ELR (cell line): ENCODE measurements around the gene CACNB2.
"Not testable (repeated sequence)": the region's sequence is repeated elsewhere in the genome, so short reads cannot be mapped to it uniquely, and the experiment has no call there.

Experiments used
- DNase-seq: peaks from one replicate; pipeline ENCODE4 v3.0.0-alpha.2; 2015; ENCODE audit warnings: low read depth

The CACNB2 gene

DNA sequence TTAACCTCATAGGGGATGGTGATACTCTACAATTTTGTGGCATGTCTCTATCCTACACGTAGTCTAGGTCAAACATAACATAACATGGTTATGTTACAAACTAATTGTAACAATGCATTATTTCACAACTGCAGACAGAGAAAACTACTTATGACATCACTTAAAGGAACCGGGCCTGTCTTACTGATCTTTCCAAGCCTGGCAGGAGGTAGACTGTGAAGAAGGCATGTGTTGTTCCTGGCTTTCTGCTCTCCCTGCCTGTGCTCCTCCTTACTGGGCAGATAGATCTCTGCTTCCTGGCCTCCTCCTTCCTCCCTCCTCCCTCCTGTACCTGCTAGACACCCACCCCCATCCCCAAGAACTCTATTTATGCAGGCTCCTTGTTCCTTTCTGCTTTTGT is 5.4 kb downstream of the CACNB2 start:
- no peak for DNase-seq

DNA sequence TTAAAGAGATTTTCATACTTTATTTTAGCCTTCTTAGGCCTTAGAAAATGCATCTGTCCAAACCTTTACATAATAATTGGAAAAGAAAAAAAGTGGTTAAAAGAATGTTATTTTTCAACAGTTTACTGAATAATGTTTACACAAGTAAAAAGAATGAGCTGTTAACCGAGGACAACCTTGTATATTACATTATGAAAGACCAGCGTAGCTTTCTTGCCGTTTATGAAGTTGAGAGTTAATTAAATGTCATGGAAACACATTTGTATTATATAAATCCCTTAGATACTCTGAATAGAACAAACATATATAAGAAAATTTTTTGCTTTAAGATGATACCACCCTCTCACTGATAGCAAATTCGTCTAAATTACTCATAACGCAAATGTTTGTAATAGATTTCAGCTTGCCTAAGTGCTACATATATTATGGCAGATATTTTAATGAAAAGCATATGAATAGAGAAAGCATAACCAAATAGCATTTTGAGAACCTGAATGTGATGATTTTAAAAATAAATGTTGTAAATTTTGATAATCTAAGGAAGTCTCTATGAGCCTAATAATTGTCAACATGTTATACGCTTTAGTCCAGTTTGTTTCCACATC is 9.1 kb downstream of the CACNB2 start:
- DNase-seq, result no peak

DNA sequence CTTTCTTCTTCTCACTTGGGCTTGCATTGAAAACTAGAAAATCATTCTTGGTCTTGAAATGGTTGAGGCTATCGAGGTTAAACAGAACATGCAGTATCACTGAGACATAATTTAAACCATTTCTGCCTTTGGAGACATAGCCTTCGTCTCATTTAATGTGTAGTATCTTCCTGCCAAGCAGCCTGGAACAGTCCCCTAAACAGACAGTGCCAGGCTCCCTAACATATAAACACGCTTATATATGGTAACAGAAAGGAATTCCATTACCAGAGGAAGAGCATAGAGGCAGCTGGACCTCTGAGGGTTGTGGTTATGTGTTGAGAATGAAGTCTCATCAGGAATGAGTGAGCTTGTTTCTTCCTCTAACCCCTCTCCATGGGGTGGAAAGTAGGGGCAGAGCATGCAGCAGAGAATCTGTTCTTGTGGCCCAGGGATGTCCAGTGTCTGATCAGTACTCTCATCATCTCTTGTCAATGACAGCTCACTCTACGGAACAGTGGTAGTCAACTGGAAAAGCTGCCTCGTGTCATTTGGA is 11.2 kb downstream of the CACNB2 start:
- no peak for DNase-seq

DNA sequence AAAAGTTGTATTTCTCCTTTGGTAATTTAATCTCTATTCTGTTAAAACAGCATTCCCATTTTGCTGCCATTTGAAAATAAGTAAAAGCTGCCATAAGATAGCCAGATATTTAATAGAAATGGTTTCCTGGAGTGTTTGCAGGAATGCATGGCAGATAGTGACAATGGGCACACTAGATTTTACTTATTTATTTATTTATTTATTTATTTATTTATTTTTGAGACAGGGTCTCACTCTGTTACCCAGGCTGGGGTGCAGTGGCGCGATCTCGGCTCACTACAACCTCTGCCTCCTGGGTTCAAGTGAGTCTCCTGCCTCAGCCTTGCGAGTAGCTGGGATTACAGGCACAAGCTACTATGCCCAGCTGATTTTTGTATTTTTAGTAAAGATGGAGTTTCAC is 13.2 kb downstream of the CACNB2 start:
- not testable (repeated sequence) for DNase-seq

DNA sequence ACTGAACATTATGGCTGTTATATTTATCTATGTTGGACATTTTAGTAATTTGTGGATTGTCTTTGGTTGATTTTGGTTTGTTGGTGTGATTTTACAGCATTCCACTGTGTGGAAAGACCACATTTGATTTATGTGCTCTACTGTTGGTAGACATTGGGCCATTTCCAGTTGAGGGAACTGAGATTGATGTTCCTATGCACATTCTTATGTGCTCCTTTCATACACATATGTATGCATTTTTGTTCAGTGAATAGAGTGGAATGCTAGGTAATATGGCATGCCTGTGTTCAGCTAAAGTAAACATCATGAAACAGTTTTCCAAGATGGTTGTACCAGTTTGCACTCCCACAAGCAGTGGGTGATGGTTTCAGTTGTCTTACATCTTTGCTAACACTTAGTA is 15.1 kb downstream of the CACNB2 start:
- no peak for DNase-seq

DNA sequence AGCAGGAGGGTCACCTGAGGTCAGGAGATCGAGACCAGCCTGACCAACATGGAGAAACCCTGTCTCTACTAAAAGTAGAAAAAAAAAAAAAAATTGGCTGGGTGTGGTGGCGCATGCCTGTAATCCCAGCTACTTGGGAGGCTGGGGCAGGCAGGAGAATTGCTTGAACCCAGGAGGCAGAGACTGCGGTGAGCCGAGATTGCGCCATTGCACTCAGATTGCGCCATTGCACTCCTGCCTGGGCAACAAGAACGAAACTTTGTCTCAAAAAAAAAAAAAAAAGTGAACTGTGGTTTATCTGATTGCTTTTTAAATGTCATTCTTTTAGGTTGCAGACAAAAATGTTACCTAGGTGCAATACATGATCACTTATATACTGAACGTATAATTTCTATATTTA is 16.6 kb downstream of the CACNB2 start:
- not testable (repeated sequence) for DNase-seq

DNA sequence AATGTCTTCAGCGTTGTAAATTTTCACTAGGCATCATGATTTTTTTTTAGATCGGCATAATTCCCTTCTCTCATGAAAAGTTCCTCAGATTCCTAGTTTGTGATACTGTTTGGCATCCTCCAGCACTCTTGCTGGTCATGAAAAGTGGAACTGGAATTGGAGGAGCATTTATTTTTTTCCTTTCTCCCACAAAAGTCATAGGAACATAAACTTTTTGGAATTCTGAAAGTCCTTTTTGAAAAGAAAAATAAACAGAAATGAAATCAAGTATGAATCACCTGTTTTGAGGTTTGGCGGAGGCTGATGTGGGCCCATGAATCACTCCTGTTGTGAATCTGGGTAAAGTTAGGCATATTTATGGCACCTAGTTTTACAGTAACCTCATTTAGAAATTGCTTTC is 17.7 kb downstream of the CACNB2 start:
- DNase-seq, result peak; percentile 76

DNA sequence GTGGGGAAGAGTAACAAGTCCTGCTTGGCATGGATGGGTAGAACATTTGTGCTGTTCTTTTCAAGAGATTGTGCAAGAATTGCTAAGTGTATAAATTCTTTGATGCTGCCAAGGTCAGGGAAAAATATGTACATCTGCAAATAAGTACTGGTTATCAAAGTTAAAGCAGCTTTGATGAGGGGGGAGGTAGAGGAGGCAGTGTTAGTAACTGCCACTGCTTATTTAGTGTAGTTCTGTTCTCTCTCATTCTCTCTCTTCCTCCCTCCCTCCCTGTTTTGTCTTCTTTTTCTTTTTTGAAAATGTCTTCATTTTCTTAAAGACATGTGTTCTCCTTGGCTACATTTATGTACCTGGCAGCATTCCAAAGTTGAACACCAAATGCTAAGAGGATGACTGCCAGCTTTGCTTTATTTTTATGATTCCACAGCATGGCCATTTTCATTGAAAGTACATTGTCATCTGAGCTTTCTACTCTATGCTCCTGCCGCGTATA is 18.6 kb downstream of the CACNB2 start:
- DNase-seq, result no peak

DNA sequence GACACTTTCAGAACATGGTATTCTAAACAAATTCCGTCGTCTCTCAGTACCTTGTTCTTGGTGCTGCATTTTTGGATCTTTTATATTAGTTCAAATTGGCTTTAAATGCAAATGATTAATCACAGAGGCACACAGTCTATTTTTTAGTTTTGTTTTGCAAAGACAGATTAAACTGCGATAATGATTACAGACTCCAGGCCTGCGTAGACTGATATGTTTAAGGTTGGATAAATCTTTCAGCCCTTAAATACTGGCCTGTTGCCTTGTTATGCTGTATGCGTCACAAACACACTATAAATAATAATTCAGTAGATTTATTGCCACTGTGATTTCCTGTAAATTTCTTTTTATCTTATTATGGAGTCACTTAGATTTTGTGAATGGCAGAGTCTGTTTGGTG is 19.3 kb downstream of the CACNB2 start:
- no peak for DNase-seq

DNA sequence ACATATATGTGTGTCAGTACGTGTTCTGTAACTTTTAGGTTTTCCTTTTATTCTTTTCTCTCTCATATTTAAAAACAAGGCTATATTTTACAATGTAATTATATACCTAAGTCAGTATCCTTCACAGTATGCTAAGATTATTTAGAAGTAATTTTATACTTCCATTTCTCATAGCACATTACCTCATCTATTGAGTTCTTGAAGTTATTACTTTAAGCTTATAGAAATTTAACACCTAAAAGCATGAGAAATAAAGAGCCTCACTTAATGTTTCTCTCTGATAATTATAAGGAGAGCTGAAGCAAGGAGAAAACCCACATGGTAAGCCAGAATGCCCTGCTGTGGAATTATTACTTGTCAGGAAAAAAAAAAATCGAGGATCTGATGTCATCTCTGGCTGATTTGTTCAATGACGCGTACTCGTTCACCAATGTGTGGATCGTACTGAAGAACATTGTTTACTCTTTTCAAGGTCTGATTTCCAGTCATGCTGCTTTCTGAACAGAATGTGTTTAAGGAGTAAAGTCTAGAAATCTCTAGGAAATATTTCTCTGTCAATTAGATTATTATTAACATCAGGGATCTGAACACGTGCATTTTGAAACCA is 21.9 kb downstream of the CACNB2 start:
- DNase-seq, result no peak

DNA sequence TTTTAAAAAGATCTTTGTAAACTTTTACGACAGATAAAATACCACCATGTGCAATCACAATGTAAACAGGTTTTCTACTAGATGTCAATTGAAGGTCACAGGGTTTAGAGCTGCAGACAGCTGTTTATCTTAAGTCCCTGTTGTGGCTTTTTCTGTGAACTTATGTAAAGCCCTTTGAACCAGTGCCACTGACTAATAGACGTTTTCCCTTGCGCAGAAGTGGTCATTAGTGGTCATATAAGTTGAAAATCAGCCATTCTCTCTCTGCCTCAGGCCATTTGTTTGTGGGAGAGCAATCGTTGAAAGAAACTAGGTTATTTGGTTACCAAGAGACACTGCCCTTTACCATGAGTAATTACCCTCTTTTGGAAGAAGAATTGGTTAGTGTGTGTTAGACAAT is 23.9 kb downstream of the CACNB2 start:
- DNase-seq, result peak; percentile 39

DNA sequence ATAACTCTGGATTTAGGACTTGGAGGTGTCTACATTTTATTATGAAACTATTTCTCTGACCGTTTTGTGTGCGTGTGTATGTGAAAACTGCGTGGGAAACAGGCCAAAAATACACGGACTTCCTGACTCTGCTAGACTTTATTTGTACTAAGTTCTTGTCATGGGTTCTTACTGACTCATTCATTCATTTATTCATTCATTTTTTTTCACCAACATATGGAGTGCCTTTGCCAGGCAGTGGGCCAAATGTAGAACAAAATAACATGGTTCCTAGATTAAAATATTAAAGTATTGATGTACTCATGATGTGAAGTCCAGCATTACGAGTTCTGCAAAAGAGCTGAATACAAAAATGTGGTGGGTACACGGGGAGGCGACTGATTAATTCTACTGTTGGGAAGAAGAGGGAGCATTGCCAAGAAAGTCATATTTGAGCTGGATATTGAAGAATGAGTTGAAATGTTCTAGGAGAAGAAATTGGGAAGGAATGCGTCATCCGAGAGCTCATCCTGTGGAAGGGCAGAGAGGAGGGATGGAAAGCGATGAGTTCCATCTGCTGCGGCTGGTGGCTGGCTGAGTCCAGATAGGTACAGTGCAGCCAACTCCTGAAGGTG is 24.6 kb downstream of the CACNB2 start:
- DNase-seq, result peak; percentile 34

DNA sequence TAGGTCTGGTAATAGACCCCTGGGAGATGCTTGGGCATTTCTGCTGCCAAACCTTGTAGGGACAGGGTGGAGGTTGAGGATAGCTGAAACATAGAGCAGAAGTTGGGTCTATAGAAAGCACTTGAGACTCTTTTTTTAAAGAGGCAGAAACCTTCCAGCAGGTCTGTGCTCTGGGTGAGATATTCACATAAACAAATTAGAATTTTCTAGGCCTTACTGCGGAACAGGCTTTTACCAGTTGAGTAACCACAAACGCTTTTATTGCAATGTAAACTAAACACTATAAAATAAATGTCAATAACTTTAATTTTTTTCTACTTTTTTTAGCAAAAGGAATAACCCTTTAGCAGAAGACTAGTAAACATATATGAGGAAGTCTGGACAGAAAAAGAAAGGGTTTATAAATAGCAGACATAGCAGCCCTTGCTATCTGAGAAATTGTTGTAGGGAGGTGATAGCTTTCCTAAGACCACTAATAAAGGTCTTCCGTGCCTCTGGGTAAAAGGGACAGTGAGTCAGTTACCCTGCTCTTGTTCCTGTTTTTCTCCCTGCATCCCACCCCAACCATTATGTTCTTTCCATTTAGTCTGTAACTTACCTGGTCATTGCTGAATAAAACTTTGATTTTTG is 38.7 kb downstream of the CACNB2 start:
- no peak for DNase-seq

DNA sequence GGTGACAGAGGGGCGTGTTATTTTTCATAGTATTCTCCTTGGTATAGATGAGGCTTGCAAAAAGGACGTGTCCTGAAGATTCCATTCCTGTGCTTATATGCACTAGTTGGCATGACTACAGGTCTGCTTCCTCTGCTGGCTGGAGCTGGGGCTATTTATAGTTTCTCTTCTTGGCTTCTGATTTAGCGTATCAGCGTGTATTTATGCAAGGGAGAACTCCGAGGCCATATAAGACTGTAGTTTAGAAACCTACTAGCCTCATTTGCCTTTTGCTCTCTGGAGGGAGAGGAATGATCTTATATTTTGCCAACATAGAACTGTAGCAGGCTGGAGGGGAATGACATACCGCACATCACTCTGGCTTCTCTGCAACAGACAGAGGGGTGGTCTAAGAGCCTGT is 39.7 kb downstream of the CACNB2 start:
- DNase-seq, result no peak

DNA sequence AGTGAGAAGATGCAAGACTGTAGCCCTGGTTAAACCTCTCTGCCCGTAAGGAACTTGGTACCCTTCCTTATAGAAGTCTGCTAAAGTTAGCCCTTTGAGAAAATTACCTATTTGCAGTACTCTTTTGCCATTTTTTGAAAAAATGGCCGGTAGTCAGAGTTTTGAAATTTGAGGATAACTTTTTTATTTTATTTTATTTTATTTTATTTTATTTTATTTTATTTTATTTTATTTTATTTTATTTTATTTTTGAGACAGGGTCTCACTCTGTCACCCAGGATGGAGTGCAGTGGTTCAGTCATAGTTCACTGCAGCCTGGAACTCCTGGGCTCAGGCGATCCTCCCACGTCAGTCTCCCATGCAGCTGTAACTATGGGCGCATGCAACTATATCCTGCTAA is 41.2 kb downstream of the CACNB2 start:
- not testable (repeated sequence) for DNase-seq

DNA sequence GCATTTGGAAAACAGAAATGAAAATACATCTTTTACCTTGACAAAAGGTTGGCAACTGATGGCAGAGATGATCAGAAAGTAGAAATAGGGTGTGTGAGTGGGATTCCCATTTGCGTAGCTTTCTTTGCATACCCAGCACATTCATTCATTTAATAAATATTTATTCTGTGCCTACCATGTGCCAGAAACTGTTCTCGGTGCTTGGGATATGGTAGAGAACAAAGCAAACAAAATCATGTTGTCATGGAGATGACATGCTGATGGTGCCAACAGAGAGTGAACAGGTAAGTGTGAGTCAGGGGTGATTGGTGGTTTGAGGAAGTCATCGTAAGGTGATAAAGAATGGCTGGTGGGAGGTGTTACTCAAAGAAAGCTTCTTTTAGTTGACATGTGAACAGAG is 45.4 kb downstream of the CACNB2 start:
- no peak for DNase-seq

DNA sequence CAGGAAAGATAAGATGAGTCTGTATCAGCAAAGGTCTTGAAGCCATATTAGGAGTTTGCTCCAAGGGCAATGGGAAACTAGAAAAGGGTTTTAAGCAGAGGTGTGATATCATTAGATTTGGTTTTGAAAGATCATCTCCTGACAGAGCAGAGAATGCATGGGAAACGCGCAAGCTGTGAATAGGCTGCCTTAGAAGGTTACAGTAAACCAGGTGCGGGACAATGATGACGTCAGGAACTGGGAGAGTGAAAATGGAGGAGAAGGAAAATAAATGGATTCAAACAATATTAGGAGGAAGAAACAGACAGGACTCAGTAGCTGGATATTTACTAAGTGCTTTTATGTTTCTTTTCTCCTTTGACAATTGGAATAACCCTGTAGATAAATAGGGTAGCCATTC is 50.6 kb downstream of the CACNB2 start:
- no peak for DNase-seq

DNA sequence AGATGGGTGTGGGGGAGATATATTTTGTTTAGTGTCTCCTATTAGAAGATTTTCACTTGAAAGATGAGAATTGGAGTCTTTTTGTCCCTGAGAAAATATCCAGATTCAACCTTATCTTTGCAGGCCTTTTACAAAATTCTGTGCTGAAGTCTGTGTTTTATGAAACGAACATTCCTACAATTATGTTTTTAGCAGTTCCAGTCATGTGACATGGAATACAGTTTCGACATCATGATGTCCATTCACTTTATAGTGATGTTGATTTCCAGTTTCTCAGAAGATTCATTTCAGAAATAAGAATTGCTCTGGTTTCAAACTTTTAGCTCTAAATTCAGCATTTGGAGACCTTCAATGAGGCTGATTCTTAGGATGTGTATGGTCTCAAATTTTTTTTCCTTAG is 54.4 kb downstream of the CACNB2 start:
- no peak for DNase-seq

DNA sequence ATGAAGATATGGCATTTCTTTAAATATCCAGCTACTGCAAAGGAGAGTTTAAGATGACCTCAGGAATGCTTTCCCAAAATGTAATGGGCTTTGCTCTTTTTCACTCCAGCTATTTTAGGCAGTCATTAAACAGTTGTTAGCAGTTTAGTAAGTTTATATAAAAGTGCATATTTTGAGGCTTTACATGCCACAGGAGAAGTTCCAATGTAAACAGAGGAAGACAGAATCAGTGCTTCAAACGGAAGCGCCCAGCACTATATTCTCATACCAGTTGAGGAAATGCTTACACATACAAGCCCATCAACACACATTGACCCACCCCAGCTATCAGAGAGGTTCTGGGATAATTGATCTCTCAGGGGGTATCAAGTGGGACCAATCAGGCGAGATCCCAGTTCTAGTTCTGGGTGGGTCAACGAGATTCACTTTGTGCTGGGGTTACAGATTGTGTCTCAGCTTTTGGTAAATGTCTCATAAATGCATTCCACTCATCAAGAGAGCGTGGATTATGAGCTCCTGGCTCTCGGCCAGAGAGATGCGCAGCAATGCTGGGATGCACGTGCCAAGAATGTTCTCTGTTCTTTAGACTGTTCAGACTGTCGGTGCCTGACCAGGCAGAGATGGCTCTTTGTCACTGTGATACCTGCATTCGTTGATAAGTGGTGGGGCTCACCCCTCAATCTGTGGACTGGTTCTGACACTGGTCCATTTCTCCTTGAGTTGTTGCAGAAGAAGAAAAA is 55.0 kb downstream of the CACNB2 start:
- peak; percentile 4 for DNase-seq

DNA sequence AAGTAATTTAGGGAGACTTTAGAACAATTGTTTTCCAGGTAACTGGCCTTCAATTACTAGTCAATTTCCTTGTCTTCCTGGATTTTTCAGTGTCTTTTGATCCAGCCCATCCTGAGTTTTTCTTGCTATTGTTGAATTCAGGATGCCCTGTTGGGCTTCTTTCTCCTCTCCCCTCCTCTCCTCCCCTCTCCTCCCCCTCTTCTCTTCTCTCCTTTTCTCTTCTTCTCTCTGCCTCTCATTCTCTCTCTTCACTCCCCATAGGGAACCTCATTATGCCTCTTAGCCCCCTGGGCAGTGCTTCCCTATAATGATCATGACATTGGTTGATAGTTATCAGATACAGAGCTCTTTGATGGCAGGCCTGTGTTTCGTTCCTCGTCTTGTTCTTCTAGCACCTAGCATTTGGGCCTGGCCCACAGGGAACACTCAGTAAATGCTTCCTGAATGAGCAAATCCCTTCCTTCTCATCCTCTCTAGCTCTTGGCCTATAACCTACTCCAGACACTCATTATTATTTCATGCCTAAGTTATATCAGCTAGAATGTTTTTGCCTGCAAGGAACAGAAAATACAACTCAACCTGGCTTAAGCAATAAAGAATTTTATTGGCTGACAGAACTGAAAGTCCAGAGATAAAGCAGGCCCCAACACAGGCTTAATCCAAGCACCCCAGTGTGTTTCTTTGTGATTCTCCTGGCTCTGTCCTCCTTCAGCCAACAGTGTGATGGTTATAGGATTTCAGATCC is 56.8 kb downstream of the CACNB2 start:
- no peak for DNase-seq

DNA sequence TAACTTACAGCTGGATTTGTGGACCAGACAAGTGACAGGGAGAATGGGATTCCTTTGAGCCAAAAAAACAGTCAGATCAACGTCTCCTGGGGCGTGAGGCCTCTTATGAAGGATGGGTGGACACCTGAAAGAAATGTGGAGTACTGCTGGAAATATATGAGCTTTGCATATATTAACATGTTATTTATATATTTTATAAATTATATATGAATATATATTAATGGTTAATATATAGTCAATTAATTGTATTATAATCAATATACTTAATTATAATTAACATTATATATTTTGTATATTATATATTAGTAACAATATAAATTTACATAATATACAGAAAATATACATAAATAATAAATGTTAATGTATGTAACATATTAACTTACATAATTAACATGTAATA is 57.5 kb downstream of the CACNB2 start:
- no peak for DNase-seq

DNA sequence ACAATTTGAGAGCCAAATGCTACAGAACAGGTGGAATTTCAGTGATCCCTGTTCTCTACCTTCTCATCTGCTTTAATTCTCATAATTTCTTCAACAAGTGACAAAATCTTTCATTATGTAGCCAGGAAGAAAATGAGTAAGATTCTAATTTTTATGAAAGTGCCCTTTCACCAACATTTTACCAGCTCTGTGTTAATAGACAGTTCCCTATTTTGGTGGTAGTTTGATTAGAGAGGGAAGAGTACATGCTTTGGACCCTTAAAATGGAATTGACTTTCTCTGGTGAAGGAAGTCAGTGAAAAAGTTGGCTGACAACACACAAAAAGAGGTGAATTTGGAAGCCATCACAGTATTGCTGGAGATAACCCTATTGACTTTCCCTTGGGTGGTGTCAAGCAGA is 61.7 kb downstream of the CACNB2 start:
- no peak for DNase-seq
